Left ventricle myocardium inferior (tissue), 1 donor: ENCODE results near the gene SLC9B1. TPM values are rescaled to one million over a fixed set of nuclear protein-coding genes. Genes with fewer than 3 reads are reported as not detected.

ENCODE experiments used
- DNase-seq: peaks from one replicate; pipeline ENCODE4 v3.0.0-alpha.2; 2020
- H3K27ac ChIP-seq: fragments of 200-600 bp; replicated peaks from 2 replicates; pipeline ENCODE4 v1.8.0; 2021
- H3K27me3 ChIP-seq: fragments of 200-600 bp; 2 replicates; pipeline ENCODE4 v1.8.0; 2021; ENCODE audit warnings: low read depth
- H3K36me3 ChIP-seq: fragments of 200-600 bp; 2 replicates; pipeline ENCODE4 v1.8.0; 2021
- H3K4me1 ChIP-seq: fragments of 200-600 bp; 2 replicates; pipeline ENCODE4 v1.8.0; 2021
- H3K4me3 ChIP-seq: fragments of 200-600 bp; 2 replicates; pipeline ENCODE4 v1.8.0; 2021; ENCODE audit warnings: mild to moderate bottlenecking, moderate library complexity
- H3K9me3 ChIP-seq: fragments of 200-600 bp; replicated peaks from 2 replicates; pipeline ENCODE4 v1.8.0; 2021
- CTCF ChIP-seq: fragments of 200-600 bp; IDR thresholded peaks from 2 replicates; pipeline ENCODE4 v1.8.0; 2021; ENCODE audit warnings: antibody characterized with exemption, mild to moderate bottlenecking, borderline replicate concordance
- intact Hi-C: fragments of 100-400 bp; cut with micrococcal nuclease; formaldehyde crosslinking; loops from one replicate; pipeline ENCODE4 v1.11.0; 2022
- total RNA-seq: library from RNA; stranded (reverse); fragmentation: NEBNext Ultra II Directional; extraction: Animal tissue kit (Norgen Biotek cat#: 25700); gene quantifications from one replicate; pipeline ENCODE4 v1.2.1, GENCODE V29; 2021
- donor health status: DM: no; HTN: yes; CAD: no; lungs with severe emphysema.

SLC9B1 gene
- total RNA-seq, 1 donor from 2014 or later = 0.55 TPM

- Histone ChIP-seq H3K27me3 (no peaks in the 10 kb centered on the region), H3K9me3 (peaks cover 18% of the 10 kb centered on the region), H3K27ac (no peak overlapping the region), H3K4me3 (no peak overlapping the region), H3K36me3 (peaks cover 10% of the 10 kb centered on the region), H3K4me1 (no peaks in the 10 kb centered on the region)
- DNase-seq = no peak
- intact Hi-C loops = no loop called here
- TF ChIP-seq CTCF = peak; percentile 39
These were observed 13.1 kb upstream of the SLC9B1 start for GRCh38 chr4:103032574-103032973.

DNA sequence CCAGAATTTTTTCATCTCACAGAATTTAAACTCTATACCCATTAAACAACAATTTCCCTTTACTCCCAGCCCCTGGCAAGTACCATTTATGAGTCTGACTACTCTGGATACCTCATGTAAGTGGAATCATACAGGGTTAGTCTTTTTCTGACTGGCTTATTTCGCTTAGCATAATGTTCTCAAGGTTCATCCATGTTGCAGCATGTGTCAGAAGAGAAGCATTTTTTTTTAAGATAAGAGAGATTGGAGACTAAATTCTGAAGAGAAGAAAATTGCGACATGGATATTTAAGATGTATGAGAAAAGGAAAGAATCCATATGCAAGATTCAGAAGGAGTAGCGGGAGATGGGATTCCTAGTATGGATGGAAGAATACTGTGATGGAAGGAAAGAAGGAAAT is 11.3 kb upstream of the SLC9B1 start:
- no peaks in the 10 kb centered on the region for H3K27me3 ChIP-seq
- no peak for TF ChIP-seq CTCF
- no peak for DNase-seq
- H3K4me1 ChIP-seq = no peaks in the 10 kb centered on the region
- intact Hi-C loops = no loop called here
- H3K4me3 ChIP-seq = no peak overlapping the region
- H3K9me3 ChIP-seq = peaks cover 16% of the 10 kb centered on the region
- peaks cover 6% of the 10 kb centered on the region for H3K36me3 ChIP-seq
- no peak overlapping the region for H3K27ac ChIP-seq

- Histone ChIP-seq H3K27me3 (no peaks in the 10 kb centered on the region), H3K9me3 (peaks cover 10% of the 10 kb centered on the region), H3K36me3 (no peaks in the 10 kb centered on the region), H3K4me1 (no peaks in the 10 kb centered on the region), H3K27ac (no peak overlapping the region), H3K4me3 (no peak overlapping the region)
- TF ChIP-seq CTCF = no peak
- intact Hi-C loops = no loop called here
- DNase-seq = no peak
These were observed 9.8 kb upstream of the SLC9B1 start for GRCh38 chr4:103029300-103029699.

DNA sequence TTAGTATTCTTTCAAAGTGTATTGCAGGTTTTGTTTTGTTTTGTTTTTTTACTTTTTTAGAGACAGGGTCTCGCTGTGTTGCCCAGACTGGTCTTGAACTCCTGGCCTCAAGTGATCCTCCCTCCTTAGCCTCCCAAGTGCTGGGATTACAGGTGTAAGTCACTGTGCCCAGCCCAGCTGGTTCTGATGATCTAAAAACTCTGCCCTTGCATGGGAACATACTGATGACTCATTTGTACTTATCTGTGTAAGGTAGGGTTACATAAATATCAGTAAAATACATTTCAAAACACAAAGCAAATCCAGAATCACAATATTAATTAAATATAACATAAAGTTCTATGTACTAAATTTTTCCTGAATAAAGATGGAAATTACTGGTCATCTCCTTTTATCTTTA is 7.4 kb upstream of the SLC9B1 start:
- Histone ChIP-seq H3K4me3 (no peak overlapping the region), H3K27me3 (no peaks in the 10 kb centered on the region), H3K36me3 (no peaks in the 10 kb centered on the region), H3K27ac (no peak overlapping the region), H3K9me3 (no peaks in the 10 kb centered on the region), H3K4me1 (no peaks in the 10 kb centered on the region)
- intact Hi-C loops = no loop called here
- DNase-seq = no peak
- no peak for TF ChIP-seq CTCF

- Histone ChIP-seq H3K4me1 (peaks cover 3% of the 10 kb centered on the region), H3K4me3 (no peak overlapping the region), H3K9me3 (no peaks in the 10 kb centered on the region), H3K27me3 (no peaks in the 10 kb centered on the region), H3K27ac (no peak overlapping the region), H3K36me3 (no peaks in the 10 kb centered on the region)
- no peak for DNase-seq
- TF ChIP-seq CTCF = no peak
- intact Hi-C loops = no loop called here
These were observed 5.5 kb upstream of the SLC9B1 start for GRCh38 chr4:103024996-103025395.

GRCh38 chr4:103021120-103021519 is 1.6 kb upstream of the SLC9B1 start:
- H3K4me3 ChIP-seq = no peak overlapping the region
- H3K9me3 ChIP-seq = no peaks in the 10 kb centered on the region
- no peak for TF ChIP-seq CTCF
- no peak for DNase-seq
- no peak overlapping the region for H3K27ac ChIP-seq
- no peaks in the 10 kb centered on the region for H3K27me3 ChIP-seq
- peaks cover 17% of the 10 kb centered on the region for H3K4me1 ChIP-seq
- intact Hi-C loops = no loop called here
- H3K36me3 ChIP-seq = no peaks in the 10 kb centered on the region
